Astrocyte of the cerebellum (primary cell): ENCODE results near the gene SEZ6.

Source experiments
- DNase-seq: peaks from one replicate; pipeline ENCODE4 v3.0.0-alpha.2; 2011; ENCODE audit warnings: low read depth
- H3K4me3 ChIP-seq: 2 replicates; pipeline ENCODE4 v1.5.1; 2011; ENCODE audit warnings: mild to moderate bottlenecking, low read depth, low read length, moderate library complexity
- in situ Hi-C: cut with HindIII; loops from 2 replicates; pipeline ENCODE4 v1.10.0; 2017; ENCODE audit warnings: low sequenced_read_pairs
- TF ChIP-seq, protein P1 (sequence below): IDR thresholded peaks from 2 replicates; pipeline ENCODE4 v1.5.1; 2012; ENCODE audit warnings: low read length, low read depth, moderate library complexity, mild to moderate bottlenecking; ENCODE audit errors: missing control alignments

The SEZ6 gene

DNA sequence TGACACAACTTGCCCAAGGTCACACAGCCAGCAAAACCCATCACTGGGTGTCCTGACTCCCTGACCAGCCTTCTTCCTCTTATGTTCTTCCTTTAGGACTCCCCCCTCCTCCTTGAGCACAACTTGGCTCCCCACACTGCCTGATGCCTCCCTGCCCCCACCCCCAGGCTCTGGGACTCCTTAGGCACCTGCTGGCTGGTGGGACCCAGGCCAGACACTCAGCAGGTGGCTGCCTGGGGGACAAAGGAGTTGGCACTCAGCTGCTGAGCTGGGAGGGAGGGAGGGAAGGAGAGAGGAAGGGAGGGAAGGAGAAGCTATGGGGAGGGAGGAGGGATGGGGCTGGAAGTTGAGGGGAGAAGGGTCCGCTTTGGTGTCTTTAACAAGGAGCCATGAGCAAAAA lies 8.0 kb downstream of the SEZ6 start:
- in situ Hi-C loops: no loop called here
- TF ChIP-seq, protein P1, sequence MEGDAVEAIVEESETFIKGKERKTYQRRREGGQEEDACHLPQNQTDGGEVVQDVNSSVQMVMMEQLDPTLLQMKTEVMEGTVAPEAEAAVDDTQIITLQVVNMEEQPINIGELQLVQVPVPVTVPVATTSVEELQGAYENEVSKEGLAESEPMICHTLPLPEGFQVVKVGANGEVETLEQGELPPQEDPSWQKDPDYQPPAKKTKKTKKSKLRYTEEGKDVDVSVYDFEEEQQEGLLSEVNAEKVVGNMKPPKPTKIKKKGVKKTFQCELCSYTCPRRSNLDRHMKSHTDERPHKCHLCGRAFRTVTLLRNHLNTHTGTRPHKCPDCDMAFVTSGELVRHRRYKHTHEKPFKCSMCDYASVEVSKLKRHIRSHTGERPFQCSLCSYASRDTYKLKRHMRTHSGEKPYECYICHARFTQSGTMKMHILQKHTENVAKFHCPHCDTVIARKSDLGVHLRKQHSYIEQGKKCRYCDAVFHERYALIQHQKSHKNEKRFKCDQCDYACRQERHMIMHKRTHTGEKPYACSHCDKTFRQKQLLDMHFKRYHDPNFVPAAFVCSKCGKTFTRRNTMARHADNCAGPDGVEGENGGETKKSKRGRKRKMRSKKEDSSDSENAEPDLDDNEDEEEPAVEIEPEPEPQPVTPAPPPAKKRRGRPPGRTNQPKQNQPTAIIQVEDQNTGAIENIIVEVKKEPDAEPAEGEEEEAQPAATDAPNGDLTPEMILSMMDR: no peak
- H3K4me3 ChIP-seq: no peak overlapping the region
- DNase-seq: no peak

DNA sequence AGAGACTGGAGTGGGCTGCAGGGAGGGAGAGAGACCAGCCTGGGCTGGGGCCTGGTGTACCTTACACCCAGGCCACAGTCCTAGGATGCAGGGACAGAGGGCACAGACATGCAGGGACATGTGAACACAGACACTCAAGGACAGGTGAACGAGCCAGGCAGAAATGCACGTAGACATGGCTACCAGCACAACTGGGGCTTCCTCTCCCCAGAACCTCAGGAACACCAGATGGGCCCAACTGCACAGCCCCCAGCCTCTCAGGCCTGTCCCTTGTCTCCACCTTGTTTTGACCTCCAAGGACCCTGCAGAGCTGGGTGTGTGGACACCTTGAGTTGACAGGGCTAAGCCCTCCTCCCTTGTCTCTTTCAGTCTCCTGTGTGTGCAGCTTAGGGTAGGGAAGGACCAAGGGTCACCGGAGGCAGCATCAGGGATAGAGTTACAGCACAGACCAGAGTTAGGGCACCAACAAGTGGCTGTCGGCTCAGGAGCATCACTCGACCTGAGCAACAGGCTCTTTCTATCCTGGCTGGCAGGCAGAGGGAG lies 9.2 kb downstream of the SEZ6 start:
- in situ Hi-C loops: no loop called here
- H3K4me3 ChIP-seq: no peak overlapping the region
- TF ChIP-seq, protein P1: no peak
- DNase-seq: no peak

DNA sequence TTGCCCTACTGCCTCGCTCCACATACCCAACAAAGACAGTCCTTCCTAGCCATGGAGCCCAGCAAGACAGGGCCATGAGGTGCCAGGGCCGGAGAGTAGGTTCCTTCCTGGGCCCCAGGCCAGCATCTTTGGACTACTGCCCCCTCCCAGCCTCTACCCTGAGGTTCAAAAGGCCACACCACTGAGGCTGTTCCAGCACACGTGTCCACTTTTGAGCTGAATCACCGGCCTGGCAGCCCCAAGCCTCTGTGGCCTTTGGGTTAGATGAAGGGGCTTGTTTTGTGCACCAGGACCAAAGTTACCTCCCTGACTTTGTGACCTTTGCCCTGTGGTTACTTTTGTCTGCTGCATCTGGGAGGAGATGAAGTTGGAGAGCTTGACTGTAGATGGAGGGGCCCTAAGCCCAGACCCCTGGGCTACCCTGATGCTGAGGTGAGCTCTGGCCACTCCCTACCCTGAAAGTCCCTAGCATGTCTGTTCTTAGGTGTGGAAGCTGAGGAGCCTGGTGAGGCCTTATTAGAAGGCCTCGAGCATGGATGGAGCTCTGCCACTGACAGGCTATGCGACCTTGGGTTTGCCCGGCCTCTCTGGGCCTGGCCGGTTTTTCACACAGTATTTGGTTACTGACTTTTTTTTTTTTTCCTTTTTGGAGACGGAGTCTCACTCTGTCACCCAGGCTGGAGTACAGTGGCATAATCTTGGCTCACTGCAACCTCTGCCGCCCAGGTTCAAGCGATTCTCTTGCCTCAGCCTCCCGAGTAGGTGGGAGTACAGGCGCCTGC lies 12.0 kb downstream of the SEZ6 start:
- H3K4me3 ChIP-seq: no peak overlapping the region
- in situ Hi-C loops: no loop called here
- no peak for DNase-seq
- TF ChIP-seq, protein P1: no peak

DNA sequence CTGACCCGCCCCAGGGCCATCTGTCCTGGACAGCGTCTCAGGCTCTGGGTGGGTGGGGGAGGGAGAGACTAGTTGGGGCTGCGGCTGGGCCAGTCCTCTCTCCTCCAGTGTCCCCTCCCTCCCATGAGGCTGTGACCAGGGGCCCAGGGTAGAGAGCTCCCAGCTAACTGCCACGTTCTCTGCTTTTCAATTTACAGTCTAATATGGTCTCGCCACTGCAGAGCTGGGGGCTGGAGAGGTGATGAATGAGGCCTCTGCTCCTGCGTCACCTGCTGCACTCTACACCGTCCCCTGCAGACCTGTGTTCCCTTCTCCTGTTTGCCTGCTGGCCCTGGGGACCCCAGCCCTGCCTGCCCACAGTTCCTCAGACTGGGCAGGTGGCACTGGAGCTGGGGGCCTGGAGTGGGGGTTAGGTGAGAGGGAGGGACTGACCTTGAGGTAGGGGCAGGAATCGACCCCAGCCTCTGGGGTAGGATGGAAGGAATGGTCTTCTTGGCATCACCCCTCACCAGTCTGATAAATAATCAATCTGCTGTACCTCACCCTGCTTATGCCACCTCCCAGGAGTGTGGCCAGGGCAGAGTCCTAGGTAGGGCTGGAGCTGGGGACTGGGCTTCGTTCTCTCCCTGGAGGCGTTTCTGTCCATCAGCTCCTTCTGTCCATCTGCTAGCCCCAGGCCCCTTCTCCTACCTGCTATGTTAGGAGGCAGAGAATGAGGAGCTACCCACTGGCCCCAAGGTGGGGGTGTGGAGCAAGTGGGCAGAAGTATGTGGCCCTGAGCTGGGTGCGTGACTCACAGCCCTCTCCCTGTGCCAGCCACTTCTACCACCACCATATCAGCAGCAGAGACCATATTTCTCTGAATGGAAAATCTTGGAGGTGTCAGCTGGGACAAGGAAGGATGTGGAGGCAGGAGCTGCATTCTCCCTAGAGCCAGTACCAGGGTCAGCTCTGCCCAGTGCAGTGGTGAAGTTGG lies 12.9 kb downstream of the SEZ6 start:
- in situ Hi-C loops: no loop called here
- H3K4me3 ChIP-seq: no peak overlapping the region
- DNase-seq: no peak
- TF ChIP-seq, protein P1: no peak

DNA sequence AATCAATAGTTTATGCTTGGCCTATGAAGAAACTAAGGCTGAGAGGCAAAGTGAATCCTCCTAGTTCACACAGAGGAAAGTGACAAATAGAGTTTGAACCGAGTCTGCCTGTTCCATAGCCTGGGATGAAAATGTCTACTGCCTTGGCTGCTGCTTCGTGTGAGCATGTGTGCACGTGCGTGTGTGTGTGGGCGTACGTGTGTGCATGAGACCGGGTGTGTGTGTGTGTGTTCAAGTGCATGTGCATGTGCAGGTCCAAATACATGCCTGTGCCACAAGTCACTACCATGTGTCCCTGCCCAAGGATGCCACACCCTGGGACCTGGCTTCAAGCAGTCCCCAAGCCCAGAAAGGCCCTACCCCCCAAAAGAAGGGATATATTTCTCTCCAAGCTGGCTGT lies 13.6 kb downstream of the SEZ6 start:
- DNase-seq: no peak
- in situ Hi-C loops: no loop called here
- no peak overlapping the region for H3K4me3 ChIP-seq
- TF ChIP-seq, protein P1: no peak

DNA sequence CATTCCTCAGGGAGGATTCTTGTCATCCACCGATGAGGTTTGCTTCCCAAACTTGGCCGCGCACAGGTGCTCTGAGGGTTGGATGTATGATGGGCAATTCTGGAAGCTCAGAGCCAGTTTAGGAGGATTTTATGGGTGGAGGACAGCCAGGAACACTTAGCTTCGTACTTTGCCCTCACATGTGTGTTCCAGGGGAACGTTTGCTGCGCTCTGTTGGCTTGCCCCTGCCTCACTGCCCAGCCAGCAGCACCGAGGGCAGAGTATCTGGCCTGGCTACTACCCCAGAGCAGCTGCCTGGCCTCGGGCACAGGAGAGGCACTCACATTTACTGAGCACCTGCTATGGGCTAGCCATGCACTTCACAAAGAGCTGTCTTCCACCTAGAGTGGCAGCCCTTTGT lies 14.1 kb downstream of the SEZ6 start:
- no peak overlapping the region for H3K4me3 ChIP-seq
- TF ChIP-seq, protein P1: no peak
- in situ Hi-C loops: no loop called here
- no peak for DNase-seq
